Hematopoietic multipotent progenitor cell treated with erythropoietin and hydrocortisone succinate and interleukin-3 and kit ligand, for 17 days (in vitro differentiated cells): Measurements from ENCODE around the gene BCL2L1.

ENCODE experiments used
- DNase-seq: peaks from one replicate; pipeline ENCODE4 v3.0.0-alpha.2; 2015; ENCODE audit warnings: low spot score

The BCL2L1 gene

DNA sequence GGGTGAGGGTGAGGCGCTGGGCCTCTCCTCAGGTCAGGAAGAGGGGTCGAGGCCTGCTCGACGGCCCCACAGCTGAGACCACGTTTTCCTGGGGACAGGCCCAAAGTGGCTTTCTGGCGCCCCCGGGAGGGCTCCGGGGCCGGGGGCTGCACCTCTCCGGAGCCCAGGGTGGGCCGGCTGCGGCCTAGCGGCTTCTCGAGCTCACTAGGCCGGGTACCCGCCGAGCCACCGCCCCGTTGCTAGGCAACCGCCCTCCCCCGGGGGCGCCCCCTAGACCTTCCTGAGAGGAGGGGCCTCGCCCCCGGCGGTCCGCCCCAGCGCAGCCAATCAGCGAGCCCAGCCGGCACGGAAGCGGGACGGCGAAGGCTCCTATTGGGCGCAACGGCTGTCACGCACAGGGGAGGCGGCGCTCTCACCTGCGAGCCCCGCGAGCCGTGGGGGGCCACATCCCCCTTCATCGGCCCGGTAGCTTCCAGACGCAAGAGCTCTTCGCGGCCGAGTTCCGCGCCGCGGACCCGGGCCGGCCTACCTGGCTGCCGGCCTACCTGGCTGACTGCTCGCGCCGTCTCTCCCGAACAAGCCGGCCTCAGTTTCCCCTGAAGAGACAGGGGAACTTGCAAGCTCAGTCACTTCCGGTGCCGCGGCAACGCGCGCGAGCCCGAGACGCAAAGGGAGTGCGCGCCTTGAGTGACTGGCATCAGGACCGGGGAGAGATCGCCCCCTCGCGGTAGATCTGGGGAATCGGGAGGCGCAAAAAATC lies 831 bp upstream of the BCL2L1 start:
- peak; percentile 98 for DNase-seq

DNA sequence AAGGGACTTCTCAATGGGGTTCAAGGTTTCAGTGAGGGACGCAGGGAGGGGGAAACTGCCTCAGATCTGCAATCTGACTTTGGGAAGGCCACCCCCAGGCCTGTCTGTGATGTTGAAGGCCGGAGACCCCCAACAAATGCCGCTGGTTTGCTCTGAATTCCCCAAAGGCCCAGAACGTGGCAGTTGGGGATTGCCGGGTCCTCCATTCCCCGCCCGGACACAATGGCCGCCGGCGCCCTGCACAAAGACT lies 326 bp upstream of the BCL2L1 start:
- no peak for DNase-seq

DNA sequence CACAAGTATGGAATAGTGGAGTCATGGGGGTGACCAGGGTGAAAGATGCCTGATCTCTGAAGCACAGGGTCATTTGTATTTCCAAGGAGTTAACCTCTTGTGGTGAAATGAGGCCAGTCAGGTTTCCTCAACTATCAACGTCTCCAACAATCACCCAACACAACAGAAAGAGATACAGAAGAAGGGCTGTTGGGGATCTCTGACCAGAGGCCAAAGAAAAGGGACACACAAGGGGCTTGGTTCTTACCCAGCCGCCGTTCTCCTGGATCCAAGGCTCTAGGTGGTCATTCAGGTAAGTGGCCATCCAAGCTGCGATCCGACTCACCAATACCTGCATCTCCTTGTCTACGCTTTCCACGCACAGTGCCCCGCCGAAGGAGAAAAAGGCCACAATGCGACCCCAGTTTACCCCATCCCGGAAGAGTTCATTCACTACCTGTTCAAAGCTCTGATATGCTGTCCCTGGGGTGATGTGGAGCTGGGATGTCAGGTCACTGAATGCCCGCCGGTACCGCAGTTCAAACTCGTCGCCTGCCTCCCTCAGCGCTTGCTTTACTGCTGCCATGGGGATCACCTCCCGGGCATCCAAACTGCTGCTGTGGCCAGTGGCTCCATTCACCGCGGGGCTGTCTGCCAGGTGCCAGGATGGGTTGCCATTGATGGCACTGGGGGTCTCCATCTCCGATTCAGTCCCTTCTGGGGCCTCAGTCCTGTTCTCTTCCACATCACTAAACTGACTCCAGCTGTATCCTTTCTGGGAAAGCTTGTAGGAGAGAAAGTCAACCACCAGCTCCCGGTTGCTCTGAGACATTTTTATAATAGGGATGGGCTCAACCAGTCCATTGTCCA lies 1.0 kb downstream of the BCL2L1 start:
- DNase-seq = peak; percentile 69

DNA sequence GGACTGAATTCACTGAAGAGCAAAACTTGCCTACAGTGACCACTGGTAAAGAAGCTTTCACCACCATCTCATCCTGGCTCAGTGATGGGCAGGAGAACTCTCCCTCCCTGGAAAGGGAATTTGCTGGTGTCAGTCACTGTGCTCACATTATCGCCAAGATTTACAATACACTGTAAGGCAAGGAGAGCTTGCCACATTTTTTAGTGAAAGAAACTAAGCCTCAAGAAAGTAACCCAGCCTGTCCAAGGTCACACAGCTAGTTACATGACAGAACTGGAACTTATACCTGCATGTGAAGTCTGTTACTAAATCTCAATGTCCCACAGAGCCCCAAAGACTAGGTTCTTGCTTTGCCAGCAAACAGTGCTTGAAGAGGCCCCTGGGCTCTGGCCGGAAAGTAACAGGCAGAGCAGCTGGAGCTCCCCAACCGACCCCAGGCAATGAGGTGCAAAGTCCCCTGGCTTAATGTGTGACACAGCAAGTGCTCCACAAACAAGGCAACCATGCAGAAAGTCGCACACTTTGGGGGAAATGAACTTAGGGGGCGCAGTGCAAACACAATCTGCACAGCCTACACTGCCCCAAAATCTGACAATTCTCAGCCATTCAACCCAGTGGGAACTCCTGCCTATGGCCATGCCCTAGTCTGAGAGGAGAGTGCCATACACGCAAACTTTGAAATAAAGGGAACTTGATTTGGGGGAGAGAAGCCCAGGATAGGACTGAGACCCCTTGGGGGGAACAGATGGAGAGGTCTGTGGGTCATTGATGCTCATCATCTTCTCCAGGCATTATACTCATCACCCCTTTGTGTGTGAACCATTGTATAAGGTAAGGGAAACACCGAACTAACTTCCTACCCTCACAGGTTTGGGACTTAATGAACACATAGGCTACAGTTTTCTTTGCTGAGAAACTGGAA lies 1.9 kb downstream of the BCL2L1 start:
- DNase-seq = peak; percentile 85

DNA sequence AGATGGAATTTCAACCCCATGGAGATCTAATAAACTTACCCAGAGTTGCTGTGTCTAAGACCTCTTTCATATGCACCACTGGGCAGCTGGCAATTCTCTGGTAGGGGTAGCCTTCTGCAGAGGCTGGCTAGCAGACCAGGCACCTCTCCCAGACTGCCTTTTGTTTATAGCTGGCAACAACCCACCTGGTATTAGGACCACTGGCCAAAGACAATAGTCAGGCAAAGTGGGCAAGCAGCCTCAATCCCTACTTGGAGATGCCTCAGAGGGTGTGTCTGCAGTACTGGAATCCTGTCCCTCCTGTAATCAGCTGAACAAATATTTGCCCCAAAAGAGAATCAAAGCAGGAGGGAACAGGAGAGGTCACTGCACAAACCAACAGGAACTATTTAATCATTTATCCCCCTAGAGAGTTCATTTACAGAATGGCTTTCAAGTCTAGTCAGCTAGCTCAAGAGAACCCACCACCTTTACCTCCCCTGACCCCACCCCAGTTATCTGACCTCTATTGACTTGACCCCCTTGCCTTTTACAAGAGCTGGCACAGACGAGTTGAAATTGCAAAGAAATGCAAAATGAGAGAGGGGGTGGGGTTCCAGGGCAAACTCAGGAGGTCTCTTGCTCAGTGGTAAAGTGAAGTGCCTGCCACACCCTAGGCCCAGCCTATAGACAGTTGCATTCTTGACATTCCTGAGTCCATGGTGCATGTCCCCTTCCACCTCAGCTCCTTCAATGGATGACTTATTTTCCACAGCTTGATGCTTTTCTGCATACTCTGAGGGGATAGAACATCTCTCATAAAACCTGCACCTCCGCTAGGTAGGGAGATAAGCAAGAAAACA lies 2.8 kb downstream of the BCL2L1 start:
- DNase-seq = peak; percentile 66

DNA sequence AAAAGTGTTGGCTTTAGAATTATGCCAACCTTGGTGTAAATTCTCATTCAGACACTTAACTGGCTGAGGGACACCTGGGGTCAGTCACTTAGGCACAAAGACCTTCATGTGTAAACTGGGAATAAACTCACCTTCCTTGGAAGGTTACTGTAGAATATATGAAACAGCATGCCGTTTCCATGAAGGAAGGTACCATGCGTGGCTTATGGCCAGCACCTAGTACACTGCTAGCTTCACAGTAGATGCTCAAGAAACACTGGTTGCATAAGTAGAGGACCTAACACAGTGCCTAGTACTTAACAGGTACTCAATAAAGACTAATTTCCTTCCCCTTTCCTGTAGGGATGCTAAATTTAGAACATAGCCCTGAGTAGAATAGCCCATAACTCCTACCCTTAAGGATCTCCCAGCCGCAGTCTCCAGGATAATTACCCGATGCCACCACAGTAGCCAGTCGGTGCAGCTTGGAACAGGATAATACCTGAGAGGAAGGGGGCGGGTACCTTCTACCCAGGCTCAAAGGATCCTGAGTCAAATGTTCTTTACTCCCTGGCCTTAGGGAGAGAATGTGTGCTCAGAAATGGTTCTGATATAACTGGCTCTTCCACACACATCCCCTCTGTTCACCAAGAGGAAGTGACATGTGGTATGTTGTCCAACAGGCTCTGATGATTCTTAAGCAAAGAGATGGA lies 3.6 kb downstream of the BCL2L1 start:
- peak; percentile 70 for DNase-seq

DNA sequence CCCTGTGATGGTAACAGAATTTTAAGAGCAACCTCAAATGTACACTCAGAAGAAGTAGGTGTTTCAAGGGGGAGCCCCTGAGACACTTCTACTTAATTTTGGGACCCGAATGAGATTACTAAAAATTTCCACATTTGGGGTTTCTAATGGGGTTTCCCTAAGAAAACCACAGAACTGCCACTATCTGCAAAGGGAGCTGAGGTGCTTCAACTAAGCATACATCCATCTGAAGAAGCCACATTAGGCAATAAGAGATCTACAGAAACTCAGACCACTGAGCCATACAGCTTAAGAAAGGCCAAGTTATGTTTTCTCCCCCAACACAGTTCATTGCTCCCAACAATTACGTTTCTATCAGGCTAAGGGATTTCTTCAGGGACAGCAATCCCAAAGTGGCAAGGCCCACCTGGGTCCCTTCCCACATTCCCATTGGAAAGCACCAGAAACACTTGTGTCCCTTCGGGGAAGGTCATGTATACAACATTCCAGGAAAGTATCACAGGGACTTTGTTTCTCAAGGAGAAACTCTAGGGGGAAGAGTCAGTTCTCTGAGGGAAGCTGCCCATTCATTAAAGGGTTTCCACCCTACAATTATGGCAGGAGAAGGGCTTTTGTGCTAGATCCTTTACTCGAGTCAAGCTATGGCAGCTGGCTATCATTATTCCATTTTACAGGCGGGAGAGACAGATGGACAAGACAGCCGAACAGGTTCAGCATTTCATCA lies 5.0 kb downstream of the BCL2L1 start:
- DNase-seq = peak; percentile 63

DNA sequence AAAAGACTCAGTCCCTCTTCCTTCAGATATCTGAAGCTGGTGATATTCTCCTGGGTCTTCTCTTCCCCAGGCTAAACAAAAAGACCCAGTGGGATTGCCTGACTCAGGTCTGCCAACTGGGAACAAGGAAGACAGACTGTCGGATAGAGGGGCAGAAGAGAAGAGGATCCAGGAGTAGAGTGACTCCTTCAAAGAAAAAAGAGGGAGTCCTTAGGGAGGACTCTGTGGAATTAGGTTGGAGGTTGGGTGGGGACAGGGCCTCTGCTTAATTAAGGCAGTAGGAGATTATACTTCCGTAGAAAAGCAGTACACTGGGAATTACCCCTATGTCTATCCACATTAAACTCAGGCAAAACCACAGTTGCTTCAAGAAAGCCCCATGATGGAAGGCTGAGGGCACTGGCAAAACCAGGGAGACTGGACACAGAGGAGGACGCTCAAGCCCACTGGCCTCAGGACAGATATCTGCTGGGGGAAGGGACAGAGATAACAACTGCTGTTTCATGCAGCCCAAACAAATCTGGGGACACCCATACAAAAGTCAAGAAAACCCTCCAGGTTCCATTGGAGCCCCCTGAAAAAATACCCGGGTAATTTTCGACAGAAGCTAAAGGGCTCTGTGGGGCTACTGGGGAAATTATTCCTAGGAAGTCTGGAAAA lies 5.7 kb downstream of the BCL2L1 start:
- peak; percentile 70 for DNase-seq

DNA sequence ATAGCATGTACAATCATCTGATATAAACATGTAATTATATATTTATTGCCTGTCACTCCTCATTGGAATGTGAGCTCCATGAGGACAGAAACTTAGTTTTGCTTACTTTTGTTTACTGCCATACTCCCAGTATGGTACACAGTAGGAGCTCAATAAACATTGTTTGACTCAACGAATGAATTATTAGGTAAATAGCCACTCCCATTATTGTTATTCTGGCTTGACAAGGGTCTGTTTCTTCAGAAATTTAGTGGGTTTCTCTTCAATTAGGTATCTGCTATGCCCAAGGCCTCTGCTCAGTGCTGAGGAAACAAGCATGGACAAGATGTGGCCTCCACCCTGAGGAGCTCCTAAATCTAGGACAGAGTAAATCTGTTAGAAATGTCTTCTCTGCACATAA lies 6.3 kb downstream of the BCL2L1 start:
- DNase-seq = peak; percentile 65

DNA sequence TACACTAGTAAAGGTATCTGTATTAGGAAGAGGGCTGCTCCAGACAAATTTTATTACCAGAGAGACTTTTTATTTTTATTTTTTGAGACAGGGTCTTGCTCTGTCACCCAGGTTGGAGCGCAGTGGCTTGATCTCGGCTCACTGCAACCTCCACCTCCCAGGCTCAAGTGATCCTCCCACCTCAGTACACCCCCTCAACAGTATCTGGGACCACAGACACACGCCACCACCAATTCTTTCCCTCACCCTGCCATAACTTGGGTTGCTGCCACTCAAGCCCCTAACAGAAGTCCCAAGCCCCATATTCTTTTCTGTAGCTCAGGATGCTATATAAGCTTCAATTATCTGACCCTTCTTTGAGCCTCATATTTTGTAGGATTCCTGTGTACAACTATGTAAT lies 6.9 kb downstream of the BCL2L1 start:
- no peak for DNase-seq

DNA sequence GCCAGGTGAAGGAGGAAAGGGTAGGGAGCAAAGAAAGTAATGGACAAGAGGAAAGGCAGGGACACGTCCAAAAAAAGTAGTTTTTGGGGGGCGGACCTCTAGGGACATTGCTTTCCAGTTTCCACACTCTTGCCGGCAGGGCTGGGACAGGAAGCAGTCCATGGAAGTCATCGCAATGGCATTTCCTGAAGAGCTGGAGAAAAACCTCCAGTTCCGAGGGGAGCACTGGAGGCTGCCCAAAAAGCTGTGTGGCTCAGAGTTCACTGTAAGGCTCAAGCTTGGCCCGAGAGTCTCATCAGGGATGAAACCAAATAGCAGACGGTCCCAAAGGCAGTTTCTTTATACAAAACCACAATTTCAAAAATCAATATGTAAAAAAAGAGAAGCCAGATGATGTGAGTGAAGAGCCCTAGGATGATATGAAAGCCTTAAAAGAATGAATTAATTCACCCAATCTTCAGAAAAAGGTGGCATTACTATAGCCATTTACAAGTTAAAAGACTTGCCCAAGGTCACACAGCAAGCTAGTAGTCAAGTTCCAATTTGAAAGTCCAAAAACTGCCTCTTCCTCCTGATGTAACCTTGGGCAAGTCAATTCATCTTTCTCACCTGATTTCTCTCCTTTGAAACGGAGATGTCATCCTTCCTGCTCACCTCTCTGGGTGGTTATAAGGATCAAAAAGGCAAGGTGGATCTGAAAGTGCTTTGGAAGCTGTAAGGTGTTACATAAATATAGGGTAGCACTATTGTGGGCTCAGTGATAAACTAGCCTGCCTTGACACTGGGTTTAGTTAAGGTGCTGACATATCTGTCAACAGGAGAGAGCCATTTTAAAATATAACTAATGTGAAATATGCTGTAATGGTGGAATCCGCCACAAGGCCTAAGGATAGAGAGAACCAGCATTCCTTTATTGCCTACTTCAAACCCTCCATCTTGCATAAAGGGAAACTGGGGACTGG lies 9.1 kb downstream of the BCL2L1 start:
- peak; percentile 53 for DNase-seq

DNA sequence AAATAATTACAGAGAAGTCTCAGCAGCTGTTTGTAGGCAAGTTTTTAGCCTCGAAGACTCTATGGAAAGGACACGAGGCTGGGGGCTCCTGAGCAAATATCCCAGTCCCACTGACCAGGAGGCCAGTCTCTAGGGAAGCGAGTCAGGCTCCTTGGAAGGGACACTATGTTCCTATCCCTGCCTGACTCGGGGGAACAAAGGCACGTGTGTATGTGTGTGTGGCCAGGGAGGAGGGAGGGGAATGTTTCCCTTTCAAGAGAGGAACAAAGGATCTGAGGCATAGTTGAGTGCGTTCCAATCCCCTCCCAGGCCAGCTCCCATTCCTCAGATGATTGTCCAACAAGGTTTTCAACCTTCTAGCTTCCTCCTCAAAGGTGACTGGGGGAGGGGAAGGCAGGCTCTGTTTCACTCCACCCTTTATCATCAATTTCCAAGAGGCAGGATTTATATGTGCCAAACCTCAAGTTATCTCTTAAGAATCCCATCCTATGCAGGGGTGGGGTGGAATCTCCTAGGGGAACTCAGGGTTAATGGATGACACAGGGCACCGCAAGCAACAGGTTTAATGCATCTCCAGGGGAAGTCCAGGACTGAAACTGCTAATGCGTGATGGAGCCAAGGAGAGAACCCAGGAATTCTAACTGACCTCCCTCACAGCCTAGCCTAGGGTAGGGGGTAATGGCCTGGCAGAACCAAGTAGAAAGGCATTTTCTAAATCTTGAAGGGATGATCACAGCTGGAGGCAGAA lies 9.9 kb downstream of the BCL2L1 start:
- peak; percentile 59 for DNase-seq

DNA sequence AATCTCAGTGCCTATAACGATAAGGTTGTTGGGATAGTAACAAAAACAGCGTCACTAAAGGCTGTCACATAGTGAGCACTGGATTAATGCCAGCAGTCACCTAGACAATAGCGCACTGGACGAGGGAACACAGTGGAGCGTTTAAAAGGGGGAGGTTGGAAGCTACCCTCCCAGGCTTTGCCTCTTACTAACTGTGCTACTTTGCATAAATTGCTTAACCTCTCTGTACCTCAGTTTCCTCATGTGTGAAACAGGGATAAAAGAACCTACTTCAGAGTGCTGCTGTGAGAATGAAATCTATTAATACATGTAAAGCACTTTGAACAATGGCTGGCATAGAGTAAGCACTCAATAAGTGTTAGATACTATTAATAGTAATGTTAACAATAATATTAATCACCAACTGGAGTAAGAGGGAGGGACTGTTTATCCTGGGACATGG lies 10.5 kb downstream of the BCL2L1 start:
- DNase-seq = peak; percentile 72

DNA sequence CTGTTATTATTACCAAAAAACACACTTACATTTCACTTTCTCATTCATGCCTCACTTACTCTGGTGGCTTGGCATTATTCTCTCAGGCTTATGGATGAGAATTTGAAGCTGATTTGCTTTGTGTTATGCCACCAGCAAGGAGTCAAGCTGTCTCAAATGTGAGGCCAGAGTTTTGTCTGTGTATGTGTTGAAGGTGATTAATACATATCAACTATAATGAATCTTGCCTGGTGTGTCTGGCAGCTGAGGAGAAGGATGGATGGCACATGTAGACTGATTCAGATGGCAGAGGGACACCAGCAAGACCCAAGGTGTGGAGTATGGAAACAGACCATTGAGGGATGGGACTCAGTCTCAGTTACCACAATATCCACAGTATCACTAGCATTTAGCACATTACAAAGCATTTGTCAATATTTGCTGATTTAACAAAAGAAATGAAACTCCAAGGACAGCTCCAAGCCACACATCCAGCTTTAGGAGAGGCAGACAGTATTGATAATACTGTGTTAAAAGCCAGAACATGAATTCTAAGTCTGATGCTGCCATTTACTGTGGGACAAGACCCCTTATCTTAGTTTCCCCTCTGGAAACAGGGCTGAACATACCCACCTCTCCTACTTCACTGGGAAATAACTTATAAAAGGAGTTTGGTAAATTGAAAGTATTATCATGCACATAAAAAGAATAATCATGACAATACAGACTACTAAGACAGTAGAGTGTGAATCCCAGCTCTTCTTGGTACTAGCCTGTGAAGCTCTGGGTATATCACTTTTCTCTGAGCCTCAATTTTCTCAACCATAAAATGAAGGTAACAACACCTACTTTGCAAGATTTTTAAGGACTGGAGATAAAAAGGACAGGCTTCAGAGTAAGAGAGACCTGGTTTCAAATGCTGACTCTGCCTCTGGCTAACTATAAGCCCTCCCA lies 11.2 kb downstream of the BCL2L1 start:
- peak; percentile 75 for DNase-seq

DNA sequence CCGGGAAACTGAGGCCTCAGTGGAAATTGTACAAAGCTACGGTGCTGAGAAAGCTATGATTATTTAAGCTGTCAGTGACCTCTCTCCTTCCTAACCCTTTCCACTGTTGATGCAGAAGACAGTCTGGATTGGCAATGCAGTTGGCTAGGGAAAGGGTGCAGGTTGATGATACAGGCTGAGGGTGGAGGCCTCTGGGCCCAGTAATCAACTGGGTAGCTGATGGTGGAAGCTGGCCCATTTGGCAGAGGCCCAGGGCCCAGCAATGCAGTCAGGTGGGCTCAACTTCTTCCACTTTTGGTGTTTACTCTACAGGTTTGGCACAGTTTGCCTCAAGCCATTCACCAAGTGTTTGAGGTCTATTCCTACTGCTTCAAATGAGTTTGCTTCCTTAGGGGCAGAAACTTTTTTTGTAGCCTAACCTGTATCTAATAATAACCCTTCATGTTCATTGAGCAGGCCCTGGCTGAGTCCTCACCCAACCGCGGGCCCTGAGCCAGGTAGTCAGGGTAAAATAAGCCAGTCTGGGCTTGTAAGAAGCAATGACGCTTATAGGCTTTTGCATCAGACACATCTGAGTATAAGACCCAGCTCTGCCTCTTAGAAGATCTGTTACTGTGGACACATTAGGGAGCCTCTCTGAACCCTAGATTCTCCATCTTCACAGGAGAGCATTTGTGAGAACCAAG lies 12.1 kb downstream of the BCL2L1 start:
- DNase-seq = peak; percentile 93

DNA sequence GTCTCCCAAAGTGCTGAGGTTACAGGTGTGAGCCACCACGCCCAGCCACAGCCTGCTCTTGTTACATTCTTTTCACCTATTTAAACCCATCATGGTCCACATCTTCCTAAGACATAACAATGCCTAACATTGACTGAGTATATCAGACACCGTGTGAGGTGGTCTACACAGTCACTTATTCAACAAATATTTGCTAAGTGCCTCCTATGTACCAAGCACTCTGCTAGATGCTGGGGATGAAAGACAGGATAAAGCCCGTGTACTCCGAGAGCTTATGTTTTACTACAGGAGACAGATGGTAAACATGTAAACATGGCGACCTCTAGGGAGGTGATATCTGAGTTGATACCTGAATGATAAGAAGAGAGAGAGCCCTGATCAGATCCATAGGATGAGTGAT lies 12.7 kb downstream of the BCL2L1 start:
- no peak for DNase-seq
